HG02642 (cell line): ENCODE measurements around the gene CAMKK1.

Source experiments
- ATAC-seq: cut with Tn5 transposase; IDR thresholded peaks from one replicate; pipeline ENCODE4 v1.9.1; 2021; ENCODE audit warnings: mild to moderate bottlenecking; ENCODE audit not compliant: unreplicated experiment, poor library complexity

CAMKK1 gene

DNA sequence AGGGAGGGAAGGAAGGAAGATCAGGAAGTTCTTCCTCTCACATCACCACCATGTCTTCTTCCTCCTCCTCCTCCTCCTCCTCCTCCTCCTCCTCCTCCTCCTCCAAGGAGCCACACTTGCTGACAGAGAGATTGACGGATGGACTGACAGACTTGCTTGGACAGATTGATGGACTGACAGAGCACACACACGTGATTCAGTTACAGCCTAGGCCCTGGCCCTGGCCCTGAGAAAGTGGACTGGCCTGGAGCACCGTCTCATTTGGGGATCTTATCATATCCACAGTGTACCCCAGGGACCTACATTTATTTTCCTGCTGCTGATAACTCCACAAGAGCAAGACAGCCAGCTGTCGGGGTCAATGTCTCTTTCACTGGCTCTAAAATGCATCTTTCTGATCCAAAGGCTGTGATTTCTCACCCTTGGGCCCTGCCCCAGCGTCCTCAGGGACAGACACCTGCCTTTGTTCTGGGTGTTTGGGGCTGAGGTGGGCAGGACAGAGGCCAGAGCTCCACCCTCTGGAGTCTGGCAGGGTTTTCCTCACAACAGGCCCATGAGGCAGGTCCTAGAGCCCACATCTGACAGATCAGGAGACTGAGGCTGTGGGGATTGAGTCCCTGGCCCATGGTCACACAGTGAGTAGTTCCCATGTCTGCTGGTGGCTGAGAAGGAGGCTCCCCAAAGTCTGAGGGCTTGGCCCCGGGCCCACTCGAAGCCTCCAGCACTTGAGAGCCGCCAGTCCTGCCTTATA is 25.7 kb upstream of the CAMKK1 start:
- ATAC-seq = no peak

DNA sequence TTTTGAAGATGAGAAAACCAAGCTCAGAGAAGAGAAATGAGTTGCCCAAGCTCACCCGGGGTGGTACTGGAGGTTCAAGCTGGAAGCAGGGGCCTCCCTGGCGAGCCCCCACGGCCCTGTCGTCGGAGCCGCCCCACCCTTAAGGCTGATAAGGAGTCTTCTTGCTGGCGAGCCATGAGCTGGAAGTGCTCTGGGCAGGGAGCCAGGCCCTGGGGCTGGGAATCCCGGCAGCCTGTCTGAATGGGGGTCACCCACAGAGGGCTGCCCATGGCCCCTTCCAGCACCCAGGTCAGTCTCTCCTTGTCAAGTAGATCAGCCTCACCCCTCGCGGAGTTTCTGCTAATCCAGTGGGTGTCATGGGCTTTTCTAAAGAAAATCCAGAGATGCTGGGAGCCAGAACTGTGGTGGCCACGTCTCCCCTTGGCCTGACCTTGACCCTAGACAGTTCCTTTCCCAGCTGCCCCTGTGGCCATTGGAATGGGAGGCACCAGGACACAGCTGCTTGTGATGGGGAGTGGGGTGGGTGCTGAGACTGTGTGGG is 24.6 kb upstream of the CAMKK1 start:
- no peak for ATAC-seq

DNA sequence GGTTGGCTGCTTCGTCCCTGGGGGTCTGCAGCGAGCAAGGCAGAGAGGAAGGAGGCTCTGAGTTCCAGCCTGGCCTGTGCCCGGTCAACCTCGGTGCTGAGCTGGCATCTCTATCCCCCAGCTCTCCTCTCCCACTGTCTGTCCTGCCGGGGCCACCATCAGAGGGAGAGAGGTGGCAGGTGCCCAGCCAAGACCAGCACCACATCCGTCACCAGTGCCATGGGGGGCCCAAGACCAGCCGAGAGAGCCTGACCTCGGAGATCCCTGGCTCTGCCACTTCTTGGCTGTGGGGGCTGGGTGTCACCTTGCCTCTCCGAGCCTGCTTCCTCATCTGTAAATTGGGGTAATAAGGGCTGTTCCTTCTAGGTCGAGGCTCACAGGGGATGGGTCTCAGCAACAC is 24.0 kb upstream of the CAMKK1 start:
- ATAC-seq = no peak

DNA sequence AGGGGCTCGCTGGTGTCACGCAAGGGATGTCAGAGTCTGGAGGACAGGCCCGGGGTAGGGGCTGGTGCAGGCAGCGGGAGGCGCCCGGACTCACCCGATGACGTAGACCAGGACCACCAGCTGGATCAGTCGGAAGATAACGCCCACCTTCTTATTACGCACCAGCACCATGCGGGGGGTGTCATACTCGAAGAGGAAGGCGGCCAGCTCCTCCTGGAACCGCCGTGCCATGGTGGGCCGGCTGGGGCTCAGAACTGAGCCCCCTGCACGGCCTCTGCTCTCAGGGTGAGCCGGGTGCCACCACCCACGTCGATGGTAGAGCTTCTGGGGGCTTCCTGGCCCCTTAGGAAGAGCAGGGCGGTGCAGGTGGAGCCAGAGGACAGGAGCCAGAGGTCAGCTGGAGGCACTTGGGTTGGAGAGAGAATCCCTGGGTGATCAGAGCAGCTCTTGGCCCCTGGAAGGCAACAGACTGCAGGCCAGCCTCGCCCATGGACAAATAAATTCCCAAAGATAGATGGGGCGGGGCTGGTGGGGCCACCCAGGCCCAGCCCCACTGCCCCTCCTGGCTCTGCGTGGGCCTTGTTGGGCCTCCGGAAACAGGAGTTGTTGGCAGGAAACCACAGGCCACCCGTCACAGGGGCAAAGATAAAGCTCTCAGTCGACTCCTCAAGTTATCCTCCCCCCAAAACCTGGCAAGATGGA is 23.3 kb upstream of the CAMKK1 start, which contains the start of gene P2RX1:
P2RX1 (minus strand) TSS at position 471 of the 702 bp plus-strand sequence; CDS start at position 231, 240 bp downstream.
- no peak for ATAC-seq

DNA sequence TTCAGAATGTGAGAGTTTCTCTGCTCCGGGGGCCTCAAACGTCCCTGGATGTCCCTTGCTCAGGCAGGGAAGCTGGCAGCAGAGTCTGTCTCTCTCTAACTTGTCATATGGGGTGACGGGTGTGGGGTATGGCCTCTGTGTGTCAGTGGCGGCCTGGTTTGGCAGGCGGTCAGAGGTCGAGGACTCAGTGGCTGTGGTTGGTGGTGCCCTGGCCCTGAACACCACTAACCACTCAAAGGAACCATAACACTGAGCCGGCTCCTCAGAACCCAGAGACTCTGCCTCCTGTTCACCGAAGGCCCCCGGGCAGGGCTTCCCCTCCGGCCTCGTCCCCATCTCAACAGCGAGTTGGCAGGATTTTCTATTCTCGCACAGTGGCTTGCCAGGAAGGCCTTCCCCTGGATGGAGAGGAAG is 22.7 kb upstream of the CAMKK1 start:
- ATAC-seq = no peak

DNA sequence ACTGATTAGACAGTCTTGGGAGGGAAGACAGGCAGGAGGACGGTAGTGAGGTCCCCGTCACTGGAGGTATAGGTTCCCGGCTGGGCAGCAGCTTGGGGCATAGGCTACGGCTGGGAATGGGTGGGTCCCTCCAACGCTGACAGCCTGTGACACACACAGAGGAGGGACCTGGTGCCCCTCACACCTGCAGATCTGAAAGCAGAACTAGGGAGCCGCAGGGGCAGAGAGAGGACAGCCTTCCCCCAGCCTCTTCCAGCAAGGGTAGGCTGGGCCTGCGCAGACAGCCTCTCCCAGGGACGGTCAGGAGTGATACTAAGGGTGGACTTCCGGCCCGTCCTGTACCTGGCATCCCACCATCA is 21.4 kb upstream of the CAMKK1 start:
- ATAC-seq = peak; percentile 56

DNA sequence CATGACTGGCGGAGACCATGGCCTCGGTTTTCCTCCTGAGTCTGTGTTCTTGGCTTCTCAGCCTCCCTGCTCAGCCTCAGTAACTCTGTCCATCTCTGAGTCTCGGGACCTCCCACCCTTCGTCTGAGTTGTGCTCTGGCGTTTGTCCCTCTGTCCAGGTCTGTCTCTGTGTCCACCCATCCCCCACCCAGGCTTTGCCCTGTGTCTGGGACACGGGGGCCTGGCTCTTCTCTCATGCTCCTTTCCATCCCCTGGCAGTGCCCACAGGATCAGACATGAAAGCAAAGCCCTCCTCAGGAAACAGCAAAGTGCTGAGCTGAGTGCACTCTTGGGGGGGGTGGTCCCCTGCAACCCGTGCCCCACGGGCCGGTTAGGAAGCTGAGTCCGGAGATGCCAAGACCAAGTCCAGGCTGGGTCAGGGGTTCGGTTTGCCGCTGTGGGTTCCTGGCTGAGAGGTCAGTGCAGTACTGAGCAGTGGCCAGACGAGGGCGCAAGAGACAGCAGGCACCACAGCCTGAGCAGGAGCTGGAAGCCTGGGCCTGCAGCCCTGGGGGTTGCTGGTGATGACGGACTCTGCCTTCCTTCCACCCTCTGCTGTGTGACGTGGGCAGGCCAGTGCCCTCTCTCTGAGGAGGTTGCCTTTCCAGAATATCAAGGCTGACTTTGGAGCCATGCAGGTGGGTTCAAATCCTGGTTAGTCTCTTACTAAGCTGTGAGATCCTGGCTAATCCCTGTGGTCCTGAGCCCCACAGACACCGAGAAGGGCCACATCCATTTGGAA is 20.9 kb upstream of the CAMKK1 start:
- peak; percentile 47 for ATAC-seq

DNA sequence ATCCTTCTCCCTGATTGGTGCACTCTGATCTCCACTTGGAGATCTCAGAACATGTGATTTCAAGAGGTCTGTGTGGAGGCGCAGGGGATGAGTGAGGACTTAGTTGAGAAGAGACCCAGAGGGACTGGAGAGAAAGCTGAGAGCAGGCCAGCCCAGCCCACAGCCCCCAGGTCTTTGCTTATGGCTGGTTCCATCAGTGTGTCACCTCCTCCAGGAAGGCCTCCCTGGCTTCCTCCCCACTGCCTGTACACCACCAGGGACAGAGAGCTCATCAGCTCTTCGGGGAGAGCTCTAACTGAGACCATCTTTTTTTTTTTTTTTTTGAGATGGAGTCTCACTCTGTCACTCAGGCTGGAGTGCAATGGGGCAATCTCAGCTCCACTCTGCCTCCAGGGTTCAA is 20.0 kb upstream of the CAMKK1 start:
- ATAC-seq = no peak

DNA sequence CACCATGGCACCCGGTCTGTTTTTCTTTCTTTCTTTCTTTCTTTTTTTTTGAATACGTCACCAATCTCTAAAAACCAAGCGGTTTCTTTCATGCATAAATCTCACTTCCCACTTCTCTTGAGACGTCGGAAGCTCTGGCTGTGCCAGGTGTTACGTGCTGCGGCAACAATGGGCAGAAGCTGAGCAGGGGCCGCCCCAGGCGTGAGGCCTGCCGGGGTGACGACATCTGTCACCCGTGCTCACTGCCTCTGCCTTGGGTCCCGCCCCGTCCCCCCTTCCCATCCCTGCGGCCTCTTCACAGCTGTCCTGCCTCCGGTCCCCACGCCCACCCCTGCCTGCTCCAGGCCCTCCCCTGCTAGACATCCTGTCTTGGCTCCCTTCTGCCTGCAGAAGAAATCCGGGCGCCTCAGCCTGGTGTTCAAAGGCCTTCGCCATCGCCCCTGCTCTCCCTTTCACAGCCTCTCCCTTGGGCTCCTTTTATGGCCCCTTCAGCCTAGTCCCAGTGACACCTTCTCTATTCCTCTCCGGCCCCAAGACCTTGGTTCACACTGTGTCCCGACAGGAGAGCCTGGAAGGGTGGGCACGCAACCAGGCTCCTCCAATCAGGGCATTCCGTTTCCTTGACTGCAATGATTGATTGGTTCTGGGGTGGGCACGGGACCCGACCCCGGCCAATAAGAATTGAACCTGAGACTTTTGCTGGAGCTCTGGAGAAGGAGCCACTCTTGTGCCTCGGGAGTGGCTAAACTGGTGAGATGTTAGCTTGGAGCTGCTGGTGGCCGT is 18.6 kb upstream of the CAMKK1 start:
- ATAC-seq = peak; percentile 70

DNA sequence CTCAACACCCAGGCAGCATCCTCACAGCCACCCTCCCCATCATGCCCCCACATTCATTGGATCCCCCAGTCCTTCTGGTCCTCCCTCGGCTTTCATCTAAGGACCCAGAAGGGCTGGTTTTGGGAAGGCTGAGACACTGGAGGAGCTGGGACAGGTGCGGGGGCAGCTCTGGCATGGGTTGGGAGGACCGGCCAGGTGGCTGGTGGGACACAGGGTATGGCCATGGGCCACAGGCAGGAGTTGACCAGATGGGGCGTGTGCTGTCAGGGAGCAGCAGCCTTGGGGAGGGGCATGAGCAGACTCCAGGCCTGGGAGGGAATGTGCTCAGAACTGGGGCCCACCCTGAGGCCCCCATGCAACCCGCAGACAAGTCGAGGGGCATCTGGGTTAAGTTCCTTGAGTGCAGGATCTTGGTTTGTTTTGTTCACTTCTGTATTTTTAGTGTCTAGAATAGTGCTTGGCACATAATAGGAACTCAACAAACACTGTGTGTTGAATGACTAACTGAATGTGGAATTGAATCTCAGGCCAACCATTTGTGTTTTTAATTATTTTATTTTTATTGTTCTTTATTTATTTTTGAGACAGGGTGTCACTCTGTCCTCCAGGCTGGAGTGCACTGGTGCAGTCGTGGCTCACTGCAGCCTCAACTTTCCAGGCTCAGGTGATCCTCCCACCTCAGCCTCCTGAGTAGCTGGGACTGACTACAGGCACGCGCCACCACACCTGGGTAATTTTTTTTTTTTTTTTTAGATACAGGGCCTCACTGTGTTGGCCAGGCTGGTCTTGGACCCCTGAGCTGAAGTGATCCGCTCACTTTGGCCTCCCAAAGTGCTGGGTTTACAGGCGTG is 17.8 kb upstream of the CAMKK1 start:
- ATAC-seq = no peak

DNA sequence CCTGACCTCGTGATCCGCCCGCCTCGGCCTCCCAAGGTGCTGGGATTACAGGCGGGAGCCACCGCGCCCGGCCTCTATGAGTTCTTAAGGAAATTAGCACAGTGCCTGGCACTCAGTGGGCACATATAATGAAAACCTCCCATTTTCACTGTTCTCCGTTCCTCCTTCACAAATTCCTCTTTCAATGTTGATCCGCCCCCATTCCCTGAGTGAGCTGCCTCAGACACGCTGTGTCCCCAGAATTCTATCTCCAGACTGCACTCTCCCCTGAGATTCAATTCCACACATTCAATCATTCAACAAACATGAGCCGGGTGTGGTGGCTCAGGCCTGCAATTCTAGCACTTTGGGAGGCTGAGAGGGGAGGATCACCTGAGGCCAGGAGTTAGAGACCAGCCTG is 16.4 kb upstream of the CAMKK1 start:
- ATAC-seq = no peak

DNA sequence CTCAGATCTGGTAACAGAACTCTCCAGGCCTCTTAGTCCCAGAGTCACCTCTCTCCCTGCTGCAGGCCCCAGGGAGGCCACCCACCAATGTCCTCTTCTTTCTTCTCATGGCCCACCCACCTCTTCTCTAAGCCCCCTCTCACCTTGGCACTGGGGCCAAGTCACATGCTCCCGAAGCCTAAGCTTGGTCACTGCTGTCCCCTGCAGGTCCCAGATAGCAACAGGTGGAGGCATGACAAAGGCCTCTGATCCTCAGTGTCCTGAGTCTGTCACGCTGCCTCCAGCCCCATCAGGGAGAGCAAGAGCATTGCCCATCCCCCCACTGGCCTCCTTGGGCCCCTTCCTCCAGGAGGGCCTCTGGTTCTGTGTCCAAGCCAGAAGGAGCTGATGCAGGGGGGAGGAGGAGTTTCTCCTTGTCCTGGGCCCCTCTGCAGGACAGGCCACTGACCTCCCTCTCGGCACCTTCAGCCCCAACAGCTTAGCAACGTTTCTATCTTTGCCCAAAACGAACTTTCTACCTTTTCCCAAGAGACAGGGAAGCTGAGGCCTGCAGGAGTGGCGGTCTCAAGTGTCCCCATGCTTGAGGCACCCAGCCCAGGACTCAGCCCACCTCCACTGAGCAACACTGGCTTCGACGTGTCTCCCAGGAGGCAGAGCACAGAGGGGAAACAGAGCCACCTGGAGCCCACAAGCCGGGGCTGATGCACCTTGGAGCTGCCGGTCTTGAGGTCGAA is 14.8 kb upstream of the CAMKK1 start:
- no peak for ATAC-seq

DNA sequence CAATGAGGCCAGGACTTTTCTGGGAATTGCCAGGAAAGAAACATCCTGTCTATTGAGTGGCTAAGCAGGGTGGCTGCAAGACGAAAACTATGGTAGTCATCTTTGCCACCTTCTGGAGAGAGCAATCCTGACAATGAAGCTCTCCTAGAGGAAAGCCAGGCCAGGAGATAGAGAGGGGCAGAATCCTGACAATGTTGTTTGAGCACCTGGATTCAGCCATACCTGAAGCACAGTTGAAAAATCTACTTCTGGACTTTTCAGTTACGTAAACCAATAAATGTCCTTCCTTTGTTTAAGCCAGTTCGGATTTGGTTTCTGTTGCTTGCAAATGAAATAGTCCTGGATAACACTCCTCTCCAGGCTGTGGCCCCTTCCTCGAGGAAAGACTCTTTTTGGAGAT is 14.0 kb upstream of the CAMKK1 start:
- no peak for ATAC-seq

DNA sequence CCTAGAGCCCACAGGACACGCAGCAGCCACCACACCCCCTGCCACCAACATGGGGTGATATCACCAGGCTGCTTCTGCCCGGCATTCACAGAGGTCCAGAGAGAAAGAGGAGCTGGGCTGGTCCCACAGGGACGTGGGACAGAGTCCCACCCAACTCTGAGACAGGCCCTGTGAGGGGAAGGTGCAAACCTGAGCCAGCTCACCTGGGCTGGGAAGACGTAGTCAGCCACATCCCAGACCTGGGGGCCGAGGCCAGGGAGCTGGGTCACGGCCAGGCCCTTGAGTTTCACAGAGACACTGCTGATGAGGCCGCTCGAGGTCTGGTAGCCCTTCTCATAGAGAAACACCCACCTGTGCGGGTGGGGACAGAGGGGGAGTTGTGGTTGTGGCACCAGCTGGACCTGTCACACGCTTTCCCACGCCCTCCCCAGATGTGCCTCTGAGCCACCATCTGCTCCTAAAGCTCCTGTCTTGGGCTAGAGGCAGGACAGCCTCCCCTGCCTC is 12.2 kb upstream of the CAMKK1 start:
- peak; percentile 44 for ATAC-seq

DNA sequence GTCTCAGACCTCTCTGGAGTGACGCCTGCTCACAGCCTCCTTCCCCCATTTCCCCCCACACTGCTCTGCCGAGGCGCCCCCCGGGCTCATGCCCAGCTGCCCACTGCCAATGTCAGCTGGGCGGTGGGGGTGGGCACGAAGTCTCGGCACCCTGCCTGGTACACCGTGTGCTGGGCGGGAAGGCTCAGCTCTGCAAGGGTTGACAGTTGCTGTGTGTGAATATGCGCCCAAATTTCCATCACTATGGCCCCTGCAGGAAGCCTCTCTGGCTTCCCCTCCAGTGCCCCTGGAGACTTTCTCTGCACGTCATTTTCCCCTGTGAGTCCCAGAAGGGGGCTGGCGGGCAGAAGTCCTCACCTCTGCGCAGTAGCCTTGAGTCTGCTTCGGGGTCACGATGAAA is 11.6 kb upstream of the CAMKK1 start:
- ATAC-seq = peak; percentile 18

DNA sequence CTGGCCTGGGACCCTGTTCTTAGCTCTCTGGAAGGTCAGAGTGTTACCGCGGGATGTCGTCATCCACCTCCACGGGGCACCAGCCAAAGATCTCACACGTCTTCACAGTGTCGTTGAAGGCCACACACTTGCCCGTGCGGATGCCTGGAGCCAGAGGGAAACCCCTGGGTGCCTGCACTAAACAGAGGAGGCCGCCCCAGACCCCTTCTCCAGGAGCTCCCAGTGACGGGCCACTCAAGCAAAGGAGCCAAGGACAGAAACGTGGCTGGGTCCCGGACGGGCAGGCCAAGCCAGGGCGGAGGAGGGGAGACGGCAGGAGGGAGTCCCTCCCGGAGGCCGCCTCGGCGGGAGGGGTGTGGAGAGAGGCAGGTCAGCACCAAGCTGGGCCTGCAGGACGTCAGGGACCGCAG is 11.0 kb upstream of the CAMKK1 start:
- no peak for ATAC-seq

DNA sequence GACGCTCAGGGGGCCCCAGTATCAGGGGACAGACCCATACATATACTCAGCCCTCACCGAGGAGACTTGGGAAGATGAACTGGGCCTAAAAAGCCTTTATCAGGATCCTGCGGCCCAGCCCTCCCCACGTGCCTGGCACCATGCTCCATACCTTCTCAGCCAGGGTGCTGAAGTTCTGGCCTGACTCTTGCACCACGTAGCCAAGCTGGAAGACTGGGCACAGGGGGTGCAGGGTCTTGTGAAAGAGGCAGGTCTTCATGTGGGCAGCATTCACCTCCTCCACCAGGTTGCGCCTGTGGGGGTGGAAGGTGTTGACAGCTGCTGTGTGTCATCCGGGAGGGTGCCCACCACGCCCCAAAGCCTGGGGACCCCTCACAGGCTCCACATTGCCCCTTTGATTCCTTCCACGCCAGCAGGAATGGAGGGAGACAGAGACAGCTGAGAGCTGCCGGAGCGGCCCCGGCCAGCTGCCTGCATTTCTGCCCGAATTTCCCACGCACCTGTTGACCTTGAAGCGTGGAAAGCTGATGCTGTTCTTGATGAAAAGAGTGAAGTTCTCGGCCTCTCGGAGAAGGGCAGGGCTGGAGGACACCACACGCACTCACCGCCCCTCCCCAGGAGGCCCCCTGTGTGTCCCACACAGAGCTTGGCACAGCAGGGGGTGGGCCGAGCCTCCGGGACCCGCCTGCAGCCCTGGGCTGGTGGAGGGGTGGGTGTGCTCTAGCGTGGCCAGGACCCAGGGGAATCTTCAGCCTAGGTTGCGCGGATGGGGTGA is 10.4 kb upstream of the CAMKK1 start:
- ATAC-seq = no peak

DNA sequence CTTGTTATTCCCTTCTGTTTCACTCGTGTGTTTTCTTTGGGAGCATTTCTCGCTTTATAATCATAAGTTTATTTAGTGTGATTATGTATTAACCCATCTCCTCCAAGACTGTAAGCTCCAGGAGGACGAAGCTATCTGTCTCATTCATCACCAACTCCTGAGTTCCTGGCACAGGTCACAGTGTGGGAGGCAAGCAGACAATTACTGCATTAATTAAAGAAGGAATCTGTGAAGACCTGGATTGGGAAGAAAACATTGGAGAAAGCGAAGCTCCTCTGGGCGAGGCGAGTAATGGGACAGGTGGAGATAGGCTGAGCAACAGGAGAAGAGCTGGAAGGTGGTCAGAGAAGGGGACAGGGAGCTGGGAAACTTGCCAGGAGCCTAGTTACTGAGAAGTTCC is 7.8 kb upstream of the CAMKK1 start:
- ATAC-seq = no peak
